Coronary artery (tissue), 2 donors: ENCODE results near the gene GALK2.

ENCODE experiments used
- DNase-seq: peaks from one replicate; pipeline ENCODE4 v3.0.0-alpha.2; 2017; ENCODE audit warnings: low spot score
- H3K27ac ChIP-seq, 2 donors: fragments of 200-600 bp; sonication (generic); one replicate each; pipeline ENCODE4 v1.5.1; 2016 to 2019
- H3K4me3 ChIP-seq: fragments of 200-600 bp; sonication (generic); 2 replicates; pipeline ENCODE4 v1.5.1; 2016; ENCODE audit warnings: mild to moderate bottlenecking, moderate library complexity
- CTCF ChIP-seq: fragments of 200-600 bp; sonication (generic); IDR thresholded peaks from one replicate; pipeline ENCODE4 v1.5.1; 2019; ENCODE audit warnings: antibody characterized with exemption

The GALK2 gene

GRCh38 chr15:49293941-49294340 is 123.9 kb downstream of the GALK2 start:
- no peak overlapping the region for H3K27ac ChIP-seq
- DNase-seq, result no peak
- H3K4me3 ChIP-seq, result no peak overlapping the region
- no peak for TF ChIP-seq CTCF

- H3K4me3 ChIP-seq, result no peak overlapping the region
- H3K27ac ChIP-seq, result no peak overlapping the region
- no peak for DNase-seq
- TF ChIP-seq CTCF, result no peak
These were observed 126.2 kb downstream of the GALK2 start for GRCh38 chr15:49296258-49296657.

- Histone ChIP-seq H3K27ac (no peak overlapping the region), H3K4me3 (no peak overlapping the region)
- no peak for TF ChIP-seq CTCF
- no peak for DNase-seq
These were observed 127.5 kb downstream of the GALK2 start for GRCh38 chr15:49297584-49297983.

GRCh38 chr15:49300856-49301255 is 130.8 kb downstream of the GALK2 start:
- Histone ChIP-seq H3K4me3 (no peak overlapping the region), H3K27ac (no peak overlapping the region)
- no peak for DNase-seq
- TF ChIP-seq CTCF, result no peak

GRCh38 chr15:49301562-49301961 is 131.5 kb downstream of the GALK2 start:
- DNase-seq, result no peak
- no peak overlapping the region for H3K4me3 ChIP-seq
- no peak for TF ChIP-seq CTCF
- no peak overlapping the region for H3K27ac ChIP-seq

- H3K27ac ChIP-seq, result no peak overlapping the region
- no peak overlapping the region for H3K4me3 ChIP-seq
- DNase-seq, result no peak
- no peak for TF ChIP-seq CTCF
These were observed 133.0 kb downstream of the GALK2 start for GRCh38 chr15:49303003-49303402.

GRCh38 chr15:49306551-49306950 is 136.5 kb downstream of the GALK2 start:
- no peak for DNase-seq
- no peak overlapping the region for H3K4me3 ChIP-seq
- no peak for TF ChIP-seq CTCF
- H3K27ac ChIP-seq, result no peak overlapping the region
